Heart right ventricle (tissue), 16 donors: ENCODE data around the gene GCA. TPM values are rescaled to one million over a fixed set of nuclear protein-coding genes. Genes with fewer than 3 reads are reported as not detected.

Source experiments
- ATAC-seq, 8 donors: fragments of 200-7000 bp; cut with Tn5 transposase; one replicate each; pipeline ENCODE4 v1.9.1; 2020; ENCODE audit warnings: mild to moderate bottlenecking in 8 of 8, moderate library complexity in 8 of 8, moderate number of reproducible peaks in 1 of 8
- DNase-seq, 2 donors: peaks; one replicate each; pipeline ENCODE4 v3.0.0-alpha.2; 2020
- H3K27ac ChIP-seq, 10 donors: fragments of 200-600 bp; sonication (generic) in 2 of 10; one replicate each; pipeline versions ENCODE4 v1.5.0 to v1.8.0; 2020 to 2022; ENCODE audit warnings: mild to moderate bottlenecking in 3 of 10
- H3K27me3 ChIP-seq, 7 donors: fragments of 200-600 bp; one replicate each; pipeline ENCODE4 v1.8.0; 2021 to 2022; ENCODE audit warnings: mild to moderate bottlenecking in 2 of 7
- H3K36me3 ChIP-seq, 9 donors: fragments of 200-600 bp; sonication (generic) in 1 of 9; one replicate each; pipeline versions ENCODE4 v1.5.0 to v1.8.0; 2020 to 2022; ENCODE audit warnings: mild to moderate bottlenecking in 2 of 9
- H3K4me1 ChIP-seq, 9 donors: fragments of 200-600 bp; sonication (generic) in 1 of 9; one replicate each; pipeline versions ENCODE4 v1.5.0 to v1.8.0; 2020 to 2022; ENCODE audit warnings: mild to moderate bottlenecking in 4 of 9
- H3K4me3 ChIP-seq, 10 donors: fragments of 200-600 bp; sonication (generic) in 2 of 10; one replicate each; pipeline versions ENCODE4 v1.5.0 to v1.8.0; 2020 to 2022; ENCODE audit warnings: mild to moderate bottlenecking in 7 of 10, moderate library complexity in 2 of 10
- H3K9me3 ChIP-seq, 11 donors: fragments of 200-600 bp in 10 of 11; sonication (generic) in 2 of 11; one replicate each; pipeline versions ENCODE4 v1.5.0 to v1.8.0; 2013 to 2022; ENCODE audit warnings: mild to moderate bottlenecking in 2 of 11, control low read depth in 1 of 11, moderate library complexity in 1 of 11
- CTCF ChIP-seq, 9 donors: fragments of 200-600 bp; sonication (generic) in 2 of 9; IDR thresholded peaks; one replicate each; pipeline versions ENCODE4 v1.5.0 to v1.8.0; 2021 to 2022; ENCODE audit warnings: antibody characterized with exemption in 9 of 9, mild to moderate bottlenecking in 5 of 9, moderate library complexity in 1 of 9
- WGBS, 2 donors: extraction: QIAGEN DNeasy Blood & Tissue Kit; methylation state at CpG; one replicate each; pipeline ENCODE4 v1.1.7; 2013; ENCODE audit warnings: inconsistent platforms in 1 of 2; 5-methylcytosine and 5-hydroxymethylcytosine counted together
- intact Hi-C, 10 donors: fragments of 100-400 bp; cut with DNase I; formaldehyde crosslinking; loops; one replicate each; pipeline versions ENCODE4 v1.11.1 to v1.14.2; 2022
- polyA plus RNA-seq, 2 donors: library from polyadenylated mRNA; stranded (reverse); fragments of 200-250 nt; gene quantifications; one replicate each; pipeline ENCODE4 v1.2.3, GENCODE V29; 2013
- total RNA-seq, 10 donors: library from RNA; stranded (reverse); fragmentation: NEBNext Ultra II Directional in 3 of 10; extraction: Animal tissue kit (Norgen Biotek cat#: 25700) in 3 of 10; gene quantifications; one replicate each; pipeline versions ENCODE4 v1.2.1 to v1.2.4, GENCODE V29; 2021 to 2023
- donor health status: Arrhythmogenic right ventricular cardiomyopathy.
- donor health status: ischemic (EF 13 %, LVEDD 7.1; RV severe dilation, severe dysfunction).
- donor health status: healthy with polysubstance abuse.
- donor health status: DM: no; HTN: yes; CAD: no.
- donor health status: DM: no; HTN: no; CAD: no.
- donor health status: ischemic (EF 25% LVEDD 6.9; RV normal size, moderate dysfunction).
- donor health status: ischemic (EF 25% LVEDD 5.7; RV mildly dilated, moderate dysfunction).
- donor health status: healthy.
- donor health status: DM: yes; HTN: yes; CAD: no.
- donor health status: Ischemic cardiomyopathy.
- donor health status: ischemic (EF 35%, LVEDD 5.7; RV mildly dilated, moderate dysfunction).
- donor health status: nonischemic (EF 11% LVEDD 7.7; RV severe dilation, severe dysfunction).
- donor health status: DM: yes; HTN: yes; CAD: no.
- donor health status: PGD.
- donor health status: ischemic (EF 29% LVEDD 5.4; RV normal size, mild dysfunction).
- donor health status: nonischemic (EF 23%, LVEDD 6.1; RV moderate dilation, normal function).

Gene GCA
- total and polyA plus RNA-seq, 12 donors: 3.1 to 19.4 (median 6.9) TPM

GRCh38 chr2:162340822-162341221 lies 3.1 kb upstream of the GCA start:
- Histone ChIP-seq H3K4me1 (peaks cover 0 to 22% (median 6%) of the 10 kb centered on the region in 9 donors), H3K9me3 (no peaks in the 10 kb centered on the region), H3K27ac (no peak overlapping the region), H3K4me3 (no peak overlapping the region), H3K36me3 (peaks cover 0 to 5% (median 0%) of the 10 kb centered on the region in 9 donors), H3K27me3 (no peaks in the 10 kb centered on the region)
- TF ChIP-seq CTCF (IDR thresholded peaks at IDR 0.05): no peak
- no peak for ATAC-seq
- intact Hi-C loops: no loop called here
- DNase-seq: no peak

DNA sequence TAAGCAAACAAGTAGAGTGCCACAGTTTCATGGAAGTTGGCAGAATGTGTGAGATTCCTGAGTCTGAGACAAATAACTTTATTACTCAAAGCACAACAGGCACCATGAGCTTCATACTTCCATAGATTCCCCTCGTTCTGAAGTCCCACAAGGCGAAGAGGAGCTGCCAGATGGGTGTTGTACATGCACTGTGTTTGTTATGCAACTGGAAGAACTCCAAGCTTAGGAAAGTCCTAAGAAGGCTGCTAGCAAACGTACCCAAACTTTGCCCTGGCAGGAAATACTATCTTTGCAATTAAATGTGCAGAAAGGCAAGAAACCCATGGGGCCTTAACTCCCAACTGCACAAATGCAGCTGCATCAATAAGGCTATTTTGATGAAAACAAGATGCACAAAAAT lies 1.6 kb upstream of the GCA start:
- Histone ChIP-seq H3K9me3 (no peaks in the 10 kb centered on the region), H3K4me3 (peak overlapping the region in 1 of 10 donors; percentile 69), H3K4me1 (peaks cover 0 to 32% (median 6%) of the 10 kb centered on the region in 9 donors), H3K27me3 (no peaks in the 10 kb centered on the region), H3K27ac (peak overlapping the region in 1 of 10 donors; percentile 91), H3K36me3 (peaks cover 0 to 4% (median 0%) of the 10 kb centered on the region in 9 donors)
- whole genome bisulfite sequencing, 2 donors: 53 to 56% methylated on average over 3 of the region's 3 CpGs
- ATAC-seq (no peak), DNase-seq (no peak)
- intact Hi-C loops: no loop called here
- TF ChIP-seq CTCF (IDR thresholded peaks at IDR 0.05): no peak

DNA sequence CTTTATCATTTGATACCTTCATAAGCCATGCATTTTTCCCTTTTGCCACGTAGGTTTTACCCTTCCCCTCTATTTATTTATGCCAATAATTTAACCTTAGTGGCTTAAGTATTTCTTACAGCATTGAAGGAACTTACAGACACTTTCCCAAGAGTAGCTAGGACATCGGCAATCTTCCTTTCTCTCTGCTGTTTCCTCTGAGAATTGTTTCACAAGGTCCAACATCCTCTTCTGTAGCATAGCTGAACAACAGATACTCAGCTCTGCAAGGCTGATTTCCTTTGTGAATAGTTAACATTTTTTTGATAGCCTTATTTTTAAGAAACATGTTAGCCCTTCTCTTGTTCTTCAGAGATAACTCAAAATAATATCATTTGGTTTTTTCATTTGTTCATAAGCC lies 1.1 kb upstream of the GCA start:
- ATAC-seq (no peak), DNase-seq (no peak)
- Histone ChIP-seq H3K9me3 (no peaks in the 10 kb centered on the region), H3K36me3 (peaks cover 0 to under 1% (median 0%) of the 10 kb centered on the region in 9 donors), H3K27ac (peak overlapping the region in 1 of 10 donors; percentile 91), H3K27me3 (no peaks in the 10 kb centered on the region), H3K4me3 (peak overlapping the region in 1 of 10 donors; percentile 69), H3K4me1 (peaks cover 0 to 34% (median 6%) of the 10 kb centered on the region in 9 donors)
- WGBS, 2 donors: 54 to 55% methylated on average over 2 of the region's 2 CpGs
- intact Hi-C loops: no loop called here
- TF ChIP-seq CTCF (IDR thresholded peaks at IDR 0.05): no peak

- DNase-seq (no peak), ATAC-seq (no peak)
- TF ChIP-seq CTCF (IDR thresholded peaks at IDR 0.05): no peak
- 53 to 59% methylated on average over 4 of the region's 4 CpGs for WGBS, 2 donors
- Histone ChIP-seq H3K27ac (peak overlapping the region in 3 of 10 donors; percentile 57 to 91 (median 83)), H3K9me3 (no peaks in the 10 kb centered on the region), H3K4me1 (peaks cover 0 to 34% (median 6%) of the 10 kb centered on the region in 9 donors), H3K27me3 (no peaks in the 10 kb centered on the region), H3K36me3 (peaks cover 0 to 4% (median 0%) of the 10 kb centered on the region in 9 donors), H3K4me3 (peak overlapping the region; percentile 68 to 92 (median 86))
- intact Hi-C loops: no loop called here
Measured at GRCh38 chr2:162343492-162343823, 474 bp upstream of the GCA start.
